ENCODE measurements around the gene CD58. TPM values are rescaled to one million over a fixed set of nuclear protein-coding genes. Genes with fewer than 3 reads are reported as not detected.

The CD58 gene
- total RNA-seq, 4 donors from 2014 or later, result 22.3 to 79.7 (median 24.4) TPM

DNA sequence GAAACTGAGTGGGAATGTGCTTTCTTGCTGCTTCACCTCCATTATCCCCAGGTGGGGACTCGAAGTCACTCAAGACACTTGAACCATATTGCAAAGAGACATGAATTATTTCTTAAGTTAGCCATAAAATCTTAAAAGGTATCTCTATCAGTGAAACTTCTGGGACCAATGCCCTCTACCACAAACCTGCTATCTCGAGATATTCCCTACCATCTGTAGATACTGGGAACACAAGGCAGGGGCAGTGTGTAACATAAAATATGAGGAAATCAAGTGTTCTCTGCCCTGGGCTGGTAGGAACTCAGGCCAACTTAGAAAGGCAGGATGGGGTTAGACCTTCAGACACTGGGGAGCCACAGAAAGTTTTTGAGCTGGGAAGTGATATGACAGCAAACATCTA is 1.3 kb upstream of the CD58 start:
- DNase-seq, result no peak
- H3K4me1 ChIP-seq, result no peaks in the 10 kb centered on the region
- H3K36me3 ChIP-seq, result no peaks in the 10 kb centered on the region
- intact Hi-C loops (cut with DNase I; ENCODE audit: low total_unique reads), result loop anchor here (10.0 kb wide), 1 partner anchor 493 kb away; the partner anchor contains the start of gene TTF2
- H3K27me3 ChIP-seq, result no peaks in the 10 kb centered on the region
- TF ChIP-seq POLR2A (IDR thresholded peaks at IDR 0.05), result no peak
- TF ChIP-seq, protein P1, sequence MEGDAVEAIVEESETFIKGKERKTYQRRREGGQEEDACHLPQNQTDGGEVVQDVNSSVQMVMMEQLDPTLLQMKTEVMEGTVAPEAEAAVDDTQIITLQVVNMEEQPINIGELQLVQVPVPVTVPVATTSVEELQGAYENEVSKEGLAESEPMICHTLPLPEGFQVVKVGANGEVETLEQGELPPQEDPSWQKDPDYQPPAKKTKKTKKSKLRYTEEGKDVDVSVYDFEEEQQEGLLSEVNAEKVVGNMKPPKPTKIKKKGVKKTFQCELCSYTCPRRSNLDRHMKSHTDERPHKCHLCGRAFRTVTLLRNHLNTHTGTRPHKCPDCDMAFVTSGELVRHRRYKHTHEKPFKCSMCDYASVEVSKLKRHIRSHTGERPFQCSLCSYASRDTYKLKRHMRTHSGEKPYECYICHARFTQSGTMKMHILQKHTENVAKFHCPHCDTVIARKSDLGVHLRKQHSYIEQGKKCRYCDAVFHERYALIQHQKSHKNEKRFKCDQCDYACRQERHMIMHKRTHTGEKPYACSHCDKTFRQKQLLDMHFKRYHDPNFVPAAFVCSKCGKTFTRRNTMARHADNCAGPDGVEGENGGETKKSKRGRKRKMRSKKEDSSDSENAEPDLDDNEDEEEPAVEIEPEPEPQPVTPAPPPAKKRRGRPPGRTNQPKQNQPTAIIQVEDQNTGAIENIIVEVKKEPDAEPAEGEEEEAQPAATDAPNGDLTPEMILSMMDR (IDR thresholded peaks at IDR 0.05), result no peak
- no peak overlapping the region for H3K4me3 ChIP-seq
- no peak overlapping the region for H3K27ac ChIP-seq
- no peaks in the 10 kb centered on the region for H3K9me3 ChIP-seq

GRCh38 chr1:116571215-116571919 is 541 bp upstream of the CD58 start:
- intact Hi-C loops (cut with DNase I; ENCODE audit: low total_unique reads), result loop anchor here (10.0 kb wide), 1 partner anchor 493 kb away; the partner anchor contains the start of gene TTF2
- no peaks in the 10 kb centered on the region for H3K9me3 ChIP-seq
- no peaks in the 10 kb centered on the region for H3K36me3 ChIP-seq
- no peak for DNase-seq
- H3K4me1 ChIP-seq, result no peaks in the 10 kb centered on the region
- no peaks in the 10 kb centered on the region for H3K27me3 ChIP-seq
- peak overlapping the region; percentile 62 to 82 for H3K4me3 ChIP-seq
- no peak for TF ChIP-seq POLR2A (IDR thresholded peaks at IDR 0.05)
- TF ChIP-seq, protein P1 (IDR thresholded peaks at IDR 0.05), result no peak
- peak overlapping the region; percentile 94 to 95 for H3K27ac ChIP-seq

- peak; percentile 31 to 45 for DNase-seq
- intact Hi-C loops (cut with DNase I; ENCODE audit: low total_unique reads), result loop anchor here (10.0 kb wide), 1 partner anchor 495 kb away; the partner anchor contains the start of gene TTF2
- Histone ChIP-seq H3K36me3 (no peaks in the 10 kb centered on the region), H3K4me3 (peak overlapping the region; percentile 62 to 82), H3K4me1 (no peaks in the 10 kb centered on the region), H3K27ac (peak overlapping the region; percentile 94 to 95), H3K27me3 (no peaks in the 10 kb centered on the region), H3K9me3 (no peaks in the 10 kb centered on the region)
- no peak for TF ChIP-seq POLR2A (IDR thresholded peaks at IDR 0.05)
- TF ChIP-seq, protein P1 (IDR thresholded peaks at IDR 0.05), result no peak
Measured at GRCh38 chr1:116569776-116570357, 959 bp downstream of the CD58 start.

GRCh38 chr1:116569381-116569670 is 1.5 kb downstream of the CD58 start:
- H3K27me3 ChIP-seq, result no peaks in the 10 kb centered on the region
- no peaks in the 10 kb centered on the region for H3K4me1 ChIP-seq
- no peak overlapping the region for H3K4me3 ChIP-seq
- H3K9me3 ChIP-seq, result no peaks in the 10 kb centered on the region
- no peak for TF ChIP-seq POLR2A (IDR thresholded peaks at IDR 0.05)
- no peak for DNase-seq
- intact Hi-C loops (cut with DNase I; ENCODE audit: low total_unique reads), result no loop called here
- H3K27ac ChIP-seq, result no peak overlapping the region
- H3K36me3 ChIP-seq, result no peaks in the 10 kb centered on the region

DNA sequence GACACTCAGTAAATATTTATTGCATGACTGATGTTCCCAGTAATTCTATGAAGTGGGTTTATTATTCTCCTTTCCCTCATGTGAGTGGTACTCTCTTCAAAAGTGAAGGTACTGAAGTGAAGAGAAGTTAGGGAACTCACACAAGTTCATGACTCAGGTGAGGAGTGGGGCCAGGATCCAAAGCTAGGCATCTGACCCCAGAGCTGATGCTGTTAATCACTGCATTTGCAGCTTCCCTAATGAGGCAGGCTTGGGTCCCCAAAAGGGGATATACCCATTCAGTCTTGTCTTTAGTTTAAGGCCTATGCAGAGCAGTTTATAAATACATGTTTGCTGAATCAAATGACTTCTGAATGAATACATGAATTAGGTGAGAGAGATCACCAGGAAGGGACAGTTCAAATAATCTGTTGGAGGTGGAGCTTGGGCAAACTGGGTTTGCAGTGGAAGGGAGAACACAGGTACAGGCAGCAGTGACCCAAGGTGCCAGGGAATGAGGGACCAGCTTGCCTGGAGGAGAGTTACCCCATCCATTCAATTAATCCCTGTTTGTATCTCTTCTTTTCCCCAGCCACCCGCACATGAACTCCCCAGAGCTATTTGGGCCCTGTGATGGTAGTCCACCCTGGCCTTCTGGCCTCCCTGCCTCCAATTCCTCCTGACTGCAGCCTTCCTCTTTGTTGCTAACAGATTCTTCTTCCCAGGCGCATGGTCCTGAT is 2.0 kb downstream of the CD58 start:
- intact Hi-C loops (cut with DNase I; ENCODE audit: low total_unique reads), result no loop called here
- Histone ChIP-seq H3K9me3 (no peaks in the 10 kb centered on the region), H3K4me1 (no peaks in the 10 kb centered on the region), H3K27ac (no peak overlapping the region), H3K27me3 (no peaks in the 10 kb centered on the region), H3K36me3 (no peaks in the 10 kb centered on the region), H3K4me3 (no peak overlapping the region)
- no peak for TF ChIP-seq POLR2A (IDR thresholded peaks at IDR 0.05)
- TF ChIP-seq, protein P1 (IDR thresholded peaks at IDR 0.05), result no peak
- no peak for DNase-seq
